IMR-90 (cell line): ENCODE data around the gene MAP3K1. TPM values are rescaled to one million over a fixed set of nuclear protein-coding genes. Genes with fewer than 3 reads are reported as not detected.

Source experiments
- ATAC-seq: fragments of 200-7000 bp; cut with Tn5 transposase; 2 replicates; pipeline ENCODE4 v1.9.1; 2020; ENCODE audit warnings: low read depth, mild to moderate bottlenecking, moderate library complexity
- BruUV-seq: library from RNA; stranded (reverse); fragments of 400-500 nt; replicated peaks from 2 replicates; lab custom pipeline; 2021; lab: Mats Ljungman, UMichigan
- CTCF ChIA-PET: fragments of 300-600 bp; formaldehyde crosslinking; extraction: SDS; loops from one replicate; lab custom pipeline; 2021; ENCODE audit warnings: antibody characterized with exemption; lab: Yijun Ruan, JAX
- POLR2A ChIA-PET: fragments of 300-600 bp; sonication (Branson Sonifier 250); formaldehyde crosslinking; loops from one replicate; lab custom pipeline; 2022; ENCODE audit warnings: antibody characterized with exemption; ENCODE audit not compliant: unreplicated experiment; lab: Charles Lee
- DNase-seq: peaks from one replicate; pipeline ENCODE4 v3.0.0; 2013
- H2AFZ ChIP-seq: replicated peaks from 2 replicates; pipeline ENCODE3; 2013; ENCODE audit warnings: low read length, mild to moderate bottlenecking; ENCODE audit not compliant: poor library complexity
- H2AK5ac ChIP-seq: 2 replicates; pipeline ENCODE4 v1.6.1; 2013; ENCODE audit warnings: low read depth, low read length, inconsistent platforms
- H2AK9ac ChIP-seq: replicated peaks from 2 replicates; pipeline ENCODE3; 2013; ENCODE audit warnings: mild to moderate bottlenecking, low read depth, low read length, moderate library complexity; ENCODE audit not compliant: poor library complexity
- H2BK120ac ChIP-seq: 2 replicates; pipeline ENCODE4 v1.6.1; 2013; ENCODE audit warnings: low read depth, low read length, inconsistent platforms
- H2BK15ac ChIP-seq: 3 replicates; pipeline ENCODE4 v1.6.1; 2013; ENCODE audit warnings: low read depth, low read length, inconsistent platforms
- H2BK20ac ChIP-seq: 2 replicates; pipeline ENCODE4 v1.6.1; 2013; ENCODE audit warnings: low read depth, mild to moderate bottlenecking, inconsistent platforms, low read length, moderate library complexity
- H2BK5ac ChIP-seq: 2 replicates; pipeline ENCODE4 v1.6.1; 2013; ENCODE audit warnings: mild to moderate bottlenecking, low read depth, low read length, inconsistent platforms; ENCODE audit not compliant: poor library complexity, severe bottlenecking
- H3K14ac ChIP-seq: replicated peaks from 2 replicates; pipeline ENCODE4 v1.6.1; 2013; ENCODE audit warnings: low read depth, low read length, inconsistent platforms
- H3K18ac ChIP-seq: 2 replicates; pipeline ENCODE4 v1.6.1; 2013; ENCODE audit warnings: low read depth, low read length, control low read depth
- H3K23ac ChIP-seq: 2 replicates; pipeline ENCODE4 v1.6.1; 2013; ENCODE audit warnings: low read depth, low read length, inconsistent platforms
- H3K27ac ChIP-seq: 2 replicates; pipeline ENCODE4 v1.5.1; 2013; ENCODE audit warnings: mild to moderate bottlenecking, control low read depth, low read length; ENCODE audit not compliant: insufficient read depth
- H3K27me3 ChIP-seq: 2 replicates; pipeline ENCODE4 v1.6.1; 2013; ENCODE audit warnings: low read length; ENCODE audit not compliant: control insufficient read depth, insufficient read depth
- H3K36me3 ChIP-seq: 2 replicates; pipeline ENCODE4 v1.6.1; 2013; ENCODE audit warnings: low read length, mixed read lengths; ENCODE audit not compliant: control insufficient read depth, insufficient read depth
- H3K4ac ChIP-seq: 2 replicates; pipeline ENCODE4 v1.6.1; 2013; ENCODE audit warnings: low read depth, low read length, inconsistent platforms
- H3K4me1 ChIP-seq: 2 replicates; pipeline ENCODE4 v1.6.1; 2013; ENCODE audit warnings: low read length, mixed read lengths; ENCODE audit not compliant: control insufficient read depth, insufficient read depth
- H3K4me2 ChIP-seq: 2 replicates; pipeline ENCODE4 v1.6.1; 2013; ENCODE audit warnings: low read depth, mild to moderate bottlenecking, control low read depth, low read length, moderate library complexity
- H3K4me3 ChIP-seq: 2 replicates; pipeline ENCODE4 v1.5.1; 2013; ENCODE audit warnings: low read depth, mild to moderate bottlenecking, control low read depth, low read length, moderate library complexity; ENCODE audit not compliant: insufficient read depth
- H3K56ac ChIP-seq: 2 replicates; pipeline ENCODE4 v1.6.1; 2013; ENCODE audit warnings: low read length, inconsistent platforms; ENCODE audit not compliant: insufficient read depth; ENCODE audit errors: extremely low read depth
- H3K79me1 ChIP-seq, 2 experiments: 2 replicates each; pipeline ENCODE4 v1.6.1; 2013; ENCODE audit warnings: low read length in 2 of 2, inconsistent platforms in 1 of 2, low read depth in 1 of 2
- H3K9ac ChIP-seq: 2 replicates; pipeline ENCODE4 v1.6.1; 2013; ENCODE audit warnings: low read depth, low read length, control low read depth
- H3K9me1 ChIP-seq: 2 replicates; pipeline ENCODE4 v1.6.1; 2013; ENCODE audit warnings: low read length, inconsistent platforms; ENCODE audit not compliant: insufficient read depth
- H3K9me3 ChIP-seq: 2 replicates; pipeline ENCODE4 v1.6.1; 2013; ENCODE audit warnings: low read length; ENCODE audit not compliant: control insufficient read depth, insufficient read depth
- H4K20me1 ChIP-seq: 2 replicates; pipeline ENCODE4 v1.6.1; 2013; ENCODE audit warnings: low read length, inconsistent platforms; ENCODE audit not compliant: insufficient read depth
- H4K5ac ChIP-seq: 2 replicates; pipeline ENCODE4 v1.6.1; 2013; ENCODE audit warnings: mild to moderate bottlenecking, low read depth, low read length, control low read depth
- H4K8ac ChIP-seq, 2 experiments: 2 replicates each; pipeline ENCODE4 v1.6.1; 2013; ENCODE audit warnings: low read depth in 2 of 2, low read length in 2 of 2, control low read depth in 1 of 2, inconsistent platforms in 1 of 2
- H4K91ac ChIP-seq: 2 replicates; pipeline ENCODE4 v1.6.1; 2013; ENCODE audit warnings: low read depth, low read length, inconsistent platforms; ENCODE audit not compliant: insufficient read depth
- BHLHE40 ChIP-seq: fragments of 150-350 bp; IDR thresholded peaks from 2 replicates; pipeline ENCODE4 v1.6.1; 2016; ENCODE audit warnings: mild to moderate bottlenecking, low read depth, low read length
- CEBPB ChIP-seq: IDR thresholded peaks from 2 replicates; pipeline ENCODE4 v1.6.1; 2012; ENCODE audit warnings: low read depth, low read length, improper control_type of control experiment
- FOS ChIP-seq: fragments of 150-350 bp; IDR thresholded peaks from 2 replicates; pipeline ENCODE4 v1.6.1; 2016; ENCODE audit warnings: low read depth, low read length
- MAFK ChIP-seq: IDR thresholded peaks from 2 replicates; pipeline ENCODE4 v1.6.1; 2012; ENCODE audit warnings: low read depth, low read length, improper control_type of control experiment
- MAZ ChIP-seq: IDR thresholded peaks from 2 replicates; pipeline ENCODE4 v1.6.1; 2012; ENCODE audit warnings: low read depth, mild to moderate bottlenecking, low read length, improper control_type of control experiment, moderate library complexity, borderline replicate concordance
- MXI1 ChIP-seq: IDR thresholded peaks from 2 replicates; pipeline ENCODE4 v1.6.1; 2012; ENCODE audit warnings: low read depth, mild to moderate bottlenecking, low read length, moderate library complexity, borderline replicate concordance
- NFE2L2 ChIP-seq: fragments of 150-350 bp; IDR thresholded peaks from 2 replicates; pipeline ENCODE4 v1.6.1; 2016; ENCODE audit warnings: low read depth, mild to moderate bottlenecking, low read length
- POLR2A ChIP-seq: IDR thresholded peaks from 2 replicates; pipeline ENCODE4 v1.6.1; 2012; ENCODE audit warnings: mild to moderate bottlenecking, low read depth, low read length
- RAD21 ChIP-seq: IDR thresholded peaks from 2 replicates; pipeline ENCODE4 v1.6.1; 2012; ENCODE audit warnings: low read length, improper control_type of control experiment
- RCOR1 ChIP-seq: IDR thresholded peaks from 2 replicates; pipeline ENCODE4 v1.6.1; 2012; ENCODE audit warnings: mild to moderate bottlenecking, low read length, improper control_type of control experiment; ENCODE audit not compliant: insufficient replicate concordance
- RFX5 ChIP-seq: IDR thresholded peaks from 2 replicates; pipeline ENCODE4 v1.8.0; 2012; ENCODE audit warnings: low read depth, mild to moderate bottlenecking, low read length, moderate library complexity
- SMC3 ChIP-seq: fragments of 150-350 bp; IDR thresholded peaks from 2 replicates; pipeline ENCODE4 v1.6.1; 2016; ENCODE audit warnings: low read depth, mild to moderate bottlenecking, antibody characterized with exemption, low read length, moderate library complexity
- WGBS, 2 experiments: methylation state at CpG; one replicate each; pipeline versions ENCODE4 v1.1.5 to v1.1.7; 2013; ENCODE audit warnings: missing lambda C conversion rate in 2 of 2; ENCODE audit not compliant: insufficient read length in 1 of 2; ENCODE audit errors: extremely low coverage in 2 of 2; 5-methylcytosine and 5-hydroxymethylcytosine counted together
- dilution Hi-C: fragments of 300-500 bp; cut with HindIII; formaldehyde crosslinking; loops from one replicate; pipeline ENCODE4 v1.14.3; 2018; ENCODE audit warnings: low sequenced_read_pairs; ENCODE audit not compliant: unreplicated experiment
- in situ Hi-C: fragments of 300-500 bp; cut with MboI; formaldehyde crosslinking; loops from 3 replicates; pipeline ENCODE4 v1.14.3; 2019; ENCODE audit warnings: low sequenced_read_pairs, inconsistent platforms, mixed read lengths
- intact Hi-C: fragments of 100-400 bp; cut with micrococcal nuclease; formaldehyde crosslinking; loops from 2 replicates; pipeline ENCODE4 v1.10.0; 2022
- polyA plus RNA-seq, 3 experiments: library from polyadenylated mRNA; depleted of rRNA; stranded (reverse); fragments of >200 nt; gene quantifications; 2 replicates each; pipeline ENCODE4 v1.2.3, GENCODE V29; 2012; ENCODE audit warnings: low replicate concordance in 1 of 3
- total RNA-seq: library from RNA; depleted of rRNA; stranded (reverse); fragments of >200 nt; gene quantifications from 2 replicates; pipeline ENCODE4 v1.2.3, GENCODE V29; 2012
- TF ChIP-seq, protein P1 (sequence below): fragments of 150-350 bp; IDR thresholded peaks from 2 replicates; pipeline ENCODE4 v1.6.1; 2017; ENCODE audit warnings: mild to moderate bottlenecking, antibody characterized with exemption, low read length, low read depth
- TF ChIP-seq, protein P2 (sequence below): conservative IDR thresholded peaks from 2 replicates; pipeline ENCODE4 v1.5.1; 2012; ENCODE audit warnings: mild to moderate bottlenecking, low read depth, low read length, improper control_type of control experiment
- TF ChIP-seq, protein P3 (sequence below): fragments of 150-350 bp; IDR thresholded peaks from 2 replicates; pipeline ENCODE4 v1.6.1; 2016; ENCODE audit warnings: low read depth, mild to moderate bottlenecking, low read length, moderate library complexity, borderline replicate concordance

Gene MAP3K1
- total and polyA plus RNA-seq, 2 of the 4 experiments (the other 2 are of a cell fraction): 3.8 to 18.8 TPM

DNA sequence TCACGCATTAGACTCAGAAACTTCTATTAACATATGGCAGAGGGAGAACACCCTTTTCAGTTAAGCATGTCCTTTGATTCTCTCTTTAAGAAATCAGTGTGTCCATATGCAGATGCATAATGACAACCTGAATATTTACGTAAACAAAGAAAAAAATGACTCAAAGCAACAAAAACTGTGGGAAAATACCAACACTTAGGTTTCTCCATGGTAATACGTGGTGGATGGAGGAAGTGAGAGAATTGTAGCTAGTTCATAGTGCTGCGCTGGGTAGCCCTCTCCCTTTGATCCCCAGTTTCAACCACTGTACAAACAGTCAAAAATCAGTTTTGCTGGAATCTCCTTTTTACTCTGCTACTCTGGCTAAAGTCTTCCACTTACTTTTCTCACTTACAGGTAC, 2.0 kb upstream of the MAP3K1 start:
- ATAC-seq (no peak), DNase-seq (no peak)
- Histone ChIP-seq H3K9ac (no peak overlapping the region), H3K27ac (no peak overlapping the region), H2AK5ac (no peak overlapping the region), H3K79me1 (no peaks in the 10 kb centered on the region), H3K9me3 (no peaks in the 10 kb centered on the region), H4K5ac (no peak overlapping the region), H3K4me2 (no peak overlapping the region), H2AFZ (no peak overlapping the region), H2AK9ac (no peak overlapping the region), H3K27me3 (no peaks in the 10 kb centered on the region), H3K4me1 (no peaks in the 10 kb centered on the region), H3K4me3 (no peak overlapping the region), H3K14ac (no peak overlapping the region), H3K4ac (no peak overlapping the region), H4K91ac (no peak overlapping the region; the same call in 1 of the 2 replicates), H3K36me3 (no peaks in the 10 kb centered on the region), H4K8ac (no peak overlapping the region), H2BK120ac (no peak overlapping the region), H2BK20ac (no peak overlapping the region), H3K18ac (no peak overlapping the region), H2BK5ac (no peak overlapping the region), H2BK15ac (no peak overlapping the region), H4K20me1 (no peaks in the 10 kb centered on the region), H3K9me1 (no peaks in the 10 kb centered on the region), H3K56ac (no peak overlapping the region), H3K23ac (no peak overlapping the region)
- intact Hi-C loops: no loop called here
- ChIA-PET CTCF (no interaction called here), POLR2A (no interaction called here)
- no TSS peak for BruUV-seq
- dilution Hi-C loops: no loop called here
- TF ChIP-seq, protein P1, sequence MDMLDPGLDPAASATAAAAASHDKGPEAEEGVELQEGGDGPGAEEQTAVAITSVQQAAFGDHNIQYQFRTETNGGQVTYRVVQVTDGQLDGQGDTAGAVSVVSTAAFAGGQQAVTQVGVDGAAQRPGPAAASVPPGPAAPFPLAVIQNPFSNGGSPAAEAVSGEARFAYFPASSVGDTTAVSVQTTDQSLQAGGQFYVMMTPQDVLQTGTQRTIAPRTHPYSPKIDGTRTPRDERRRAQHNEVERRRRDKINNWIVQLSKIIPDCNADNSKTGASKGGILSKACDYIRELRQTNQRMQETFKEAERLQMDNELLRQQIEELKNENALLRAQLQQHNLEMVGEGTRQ: no peak
- TF ChIP-seq RFX5: no peak
- no peak for TF ChIP-seq FOS
- TF ChIP-seq NFE2L2: no peak
- no peak for TF ChIP-seq RCOR1
- no peak for TF ChIP-seq RAD21
- no peak for TF ChIP-seq CEBPB
- TF ChIP-seq BHLHE40: no peak
- TF ChIP-seq MXI1: no peak
- TF ChIP-seq SMC3: no peak
- TF ChIP-seq, protein P2, sequence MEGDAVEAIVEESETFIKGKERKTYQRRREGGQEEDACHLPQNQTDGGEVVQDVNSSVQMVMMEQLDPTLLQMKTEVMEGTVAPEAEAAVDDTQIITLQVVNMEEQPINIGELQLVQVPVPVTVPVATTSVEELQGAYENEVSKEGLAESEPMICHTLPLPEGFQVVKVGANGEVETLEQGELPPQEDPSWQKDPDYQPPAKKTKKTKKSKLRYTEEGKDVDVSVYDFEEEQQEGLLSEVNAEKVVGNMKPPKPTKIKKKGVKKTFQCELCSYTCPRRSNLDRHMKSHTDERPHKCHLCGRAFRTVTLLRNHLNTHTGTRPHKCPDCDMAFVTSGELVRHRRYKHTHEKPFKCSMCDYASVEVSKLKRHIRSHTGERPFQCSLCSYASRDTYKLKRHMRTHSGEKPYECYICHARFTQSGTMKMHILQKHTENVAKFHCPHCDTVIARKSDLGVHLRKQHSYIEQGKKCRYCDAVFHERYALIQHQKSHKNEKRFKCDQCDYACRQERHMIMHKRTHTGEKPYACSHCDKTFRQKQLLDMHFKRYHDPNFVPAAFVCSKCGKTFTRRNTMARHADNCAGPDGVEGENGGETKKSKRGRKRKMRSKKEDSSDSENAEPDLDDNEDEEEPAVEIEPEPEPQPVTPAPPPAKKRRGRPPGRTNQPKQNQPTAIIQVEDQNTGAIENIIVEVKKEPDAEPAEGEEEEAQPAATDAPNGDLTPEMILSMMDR: no peak
- TF ChIP-seq POLR2A: no peak
- TF ChIP-seq, protein P3, sequence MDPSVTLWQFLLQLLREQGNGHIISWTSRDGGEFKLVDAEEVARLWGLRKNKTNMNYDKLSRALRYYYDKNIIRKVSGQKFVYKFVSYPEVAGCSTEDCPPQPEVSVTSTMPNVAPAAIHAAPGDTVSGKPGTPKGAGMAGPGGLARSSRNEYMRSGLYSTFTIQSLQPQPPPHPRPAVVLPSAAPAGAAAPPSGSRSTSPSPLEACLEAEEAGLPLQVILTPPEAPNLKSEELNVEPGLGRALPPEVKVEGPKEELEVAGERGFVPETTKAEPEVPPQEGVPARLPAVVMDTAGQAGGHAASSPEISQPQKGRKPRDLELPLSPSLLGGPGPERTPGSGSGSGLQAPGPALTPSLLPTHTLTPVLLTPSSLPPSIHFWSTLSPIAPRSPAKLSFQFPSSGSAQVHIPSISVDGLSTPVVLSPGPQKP: no peak
- no peak for TF ChIP-seq MAFK
- TF ChIP-seq MAZ: no peak
- in situ Hi-C loops: no loop called here
- no CpG with 5 or more reads among the region's 4 CpGs for WGBS, 2 experiments
